AG10803 (cell line): ENCODE data around the gene TBX1.

Source experiments
- DNase-seq: peaks from one replicate; pipeline ENCODE4 v3.0.0; 2010; ENCODE audit warnings: low read depth
- H3K4me3 ChIP-seq: 2 replicates; pipeline ENCODE4 v1.5.1; 2011; ENCODE audit warnings: mild to moderate bottlenecking, low read length, control low read depth
- TF ChIP-seq, protein P1 (sequence below): conservative IDR thresholded peaks from 2 replicates; pipeline ENCODE4 v1.5.1; 2011; ENCODE audit warnings: mild to moderate bottlenecking, low read length, control low read depth, inconsistent platforms

Gene TBX1

DNA sequence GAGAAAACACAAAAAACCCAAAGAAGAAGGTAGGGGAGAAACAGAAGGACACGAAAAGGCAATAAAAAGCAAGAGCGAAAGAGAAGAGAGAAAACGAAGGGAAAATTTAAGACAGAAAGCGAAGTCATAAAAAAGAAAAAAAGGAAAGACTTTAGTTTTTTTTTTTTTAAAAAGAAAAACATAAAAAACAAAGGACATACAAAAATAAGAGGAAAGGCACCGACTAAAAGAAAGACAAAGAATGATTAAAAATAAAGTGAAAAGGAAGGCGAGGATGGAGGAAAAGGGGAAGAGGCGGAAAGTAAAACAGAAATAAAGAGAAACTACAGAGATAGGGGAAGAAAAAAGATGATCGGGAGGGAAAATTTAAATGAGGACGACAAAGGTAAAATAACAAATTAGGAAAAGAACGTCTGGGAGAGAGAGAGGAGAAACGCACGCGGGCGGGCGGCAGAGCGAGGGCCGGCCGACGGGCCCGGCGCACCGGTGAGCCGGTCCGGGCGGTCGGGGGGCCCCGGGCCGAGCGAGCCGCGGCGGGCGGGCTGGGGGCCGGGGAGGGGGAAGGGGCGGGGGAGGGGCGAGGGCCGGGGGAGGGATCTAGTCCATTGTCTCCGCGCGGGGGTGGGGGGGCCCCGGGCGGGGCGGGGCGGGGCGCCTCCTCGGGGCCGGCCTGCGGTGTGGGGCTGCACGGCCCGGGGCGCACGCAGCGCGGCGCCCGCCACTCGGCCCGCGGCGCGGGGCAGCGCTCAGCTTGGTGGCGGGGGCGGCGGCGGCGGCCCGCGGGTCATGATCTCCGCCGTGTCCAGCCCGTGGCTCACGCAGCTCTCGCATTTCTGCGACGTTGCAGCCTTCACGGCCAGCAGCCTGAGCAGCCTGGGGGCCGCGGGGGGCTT, at the start of gene TBX1:
Gene TBX1 (plus strand): TSS at position 721 of the 893 bp plus-strand sequence. CDS start 66 bp downstream, at position 787.
- DNase-seq, result no peak
- peak within 1 kb of the TSS; percentile 74 for H3K4me3 ChIP-seq
- TF ChIP-seq, protein P1, sequence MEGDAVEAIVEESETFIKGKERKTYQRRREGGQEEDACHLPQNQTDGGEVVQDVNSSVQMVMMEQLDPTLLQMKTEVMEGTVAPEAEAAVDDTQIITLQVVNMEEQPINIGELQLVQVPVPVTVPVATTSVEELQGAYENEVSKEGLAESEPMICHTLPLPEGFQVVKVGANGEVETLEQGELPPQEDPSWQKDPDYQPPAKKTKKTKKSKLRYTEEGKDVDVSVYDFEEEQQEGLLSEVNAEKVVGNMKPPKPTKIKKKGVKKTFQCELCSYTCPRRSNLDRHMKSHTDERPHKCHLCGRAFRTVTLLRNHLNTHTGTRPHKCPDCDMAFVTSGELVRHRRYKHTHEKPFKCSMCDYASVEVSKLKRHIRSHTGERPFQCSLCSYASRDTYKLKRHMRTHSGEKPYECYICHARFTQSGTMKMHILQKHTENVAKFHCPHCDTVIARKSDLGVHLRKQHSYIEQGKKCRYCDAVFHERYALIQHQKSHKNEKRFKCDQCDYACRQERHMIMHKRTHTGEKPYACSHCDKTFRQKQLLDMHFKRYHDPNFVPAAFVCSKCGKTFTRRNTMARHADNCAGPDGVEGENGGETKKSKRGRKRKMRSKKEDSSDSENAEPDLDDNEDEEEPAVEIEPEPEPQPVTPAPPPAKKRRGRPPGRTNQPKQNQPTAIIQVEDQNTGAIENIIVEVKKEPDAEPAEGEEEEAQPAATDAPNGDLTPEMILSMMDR, result no peak

DNA sequence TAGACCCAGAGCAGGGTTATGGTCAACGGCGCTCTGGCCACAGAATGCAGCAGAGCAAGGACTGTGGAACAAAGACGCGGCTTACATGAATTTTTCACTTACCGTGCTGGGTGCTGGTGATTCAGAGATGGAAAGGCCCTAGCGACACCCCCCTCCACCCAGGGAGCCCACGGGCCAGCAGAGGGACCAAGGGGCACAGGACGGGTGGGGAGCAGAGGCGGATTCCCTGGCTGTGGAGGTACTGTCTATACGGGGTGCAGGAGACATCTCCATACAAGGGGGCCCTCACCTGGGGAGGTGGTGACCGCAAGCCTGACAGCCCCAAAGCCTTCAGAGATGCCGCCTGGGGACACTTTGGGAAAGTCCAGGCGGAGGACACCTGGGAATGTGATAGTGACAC, 47.3 kb upstream of the TBX1 start:
- TF ChIP-seq, protein P1, result no peak
- no peak for DNase-seq
- H3K4me3 ChIP-seq, result no peak overlapping the region

DNA sequence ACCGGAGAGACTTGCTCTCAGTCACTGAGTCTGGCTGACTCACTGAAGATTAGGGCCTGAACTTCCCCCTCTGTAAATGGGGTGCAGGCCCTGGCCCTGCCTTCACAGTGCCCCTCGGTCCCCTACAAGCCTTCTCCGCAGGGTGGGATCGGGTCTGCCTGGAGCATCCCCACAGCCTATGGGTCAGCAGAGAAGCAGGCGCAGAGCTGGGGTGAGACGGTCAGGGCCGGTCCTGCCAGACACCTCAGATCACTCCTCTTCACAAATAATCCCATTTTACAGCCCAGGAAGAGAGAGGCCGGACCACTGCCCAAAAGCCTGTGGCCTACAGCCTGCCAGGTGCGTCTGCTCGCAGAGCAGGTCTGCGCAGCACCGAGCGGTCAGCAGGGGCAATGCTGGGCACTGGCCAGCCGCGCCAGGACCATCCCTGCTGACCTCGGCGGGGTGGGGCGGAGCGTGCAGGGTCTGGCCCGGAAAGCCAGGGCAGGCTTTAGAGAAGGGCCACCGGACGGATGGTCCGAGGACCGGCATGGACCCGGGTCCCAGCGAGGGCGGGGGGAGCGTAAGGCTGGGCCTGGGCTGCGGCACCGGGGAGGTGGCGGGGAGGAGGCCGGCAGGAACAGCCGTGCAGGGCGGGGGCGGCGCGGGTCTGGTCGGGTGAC, 46.8 kb upstream of the TBX1 start:
- H3K4me3 ChIP-seq, result peak overlapping the region; percentile 54
- no peak for DNase-seq
- TF ChIP-seq, protein P1, result no peak

DNA sequence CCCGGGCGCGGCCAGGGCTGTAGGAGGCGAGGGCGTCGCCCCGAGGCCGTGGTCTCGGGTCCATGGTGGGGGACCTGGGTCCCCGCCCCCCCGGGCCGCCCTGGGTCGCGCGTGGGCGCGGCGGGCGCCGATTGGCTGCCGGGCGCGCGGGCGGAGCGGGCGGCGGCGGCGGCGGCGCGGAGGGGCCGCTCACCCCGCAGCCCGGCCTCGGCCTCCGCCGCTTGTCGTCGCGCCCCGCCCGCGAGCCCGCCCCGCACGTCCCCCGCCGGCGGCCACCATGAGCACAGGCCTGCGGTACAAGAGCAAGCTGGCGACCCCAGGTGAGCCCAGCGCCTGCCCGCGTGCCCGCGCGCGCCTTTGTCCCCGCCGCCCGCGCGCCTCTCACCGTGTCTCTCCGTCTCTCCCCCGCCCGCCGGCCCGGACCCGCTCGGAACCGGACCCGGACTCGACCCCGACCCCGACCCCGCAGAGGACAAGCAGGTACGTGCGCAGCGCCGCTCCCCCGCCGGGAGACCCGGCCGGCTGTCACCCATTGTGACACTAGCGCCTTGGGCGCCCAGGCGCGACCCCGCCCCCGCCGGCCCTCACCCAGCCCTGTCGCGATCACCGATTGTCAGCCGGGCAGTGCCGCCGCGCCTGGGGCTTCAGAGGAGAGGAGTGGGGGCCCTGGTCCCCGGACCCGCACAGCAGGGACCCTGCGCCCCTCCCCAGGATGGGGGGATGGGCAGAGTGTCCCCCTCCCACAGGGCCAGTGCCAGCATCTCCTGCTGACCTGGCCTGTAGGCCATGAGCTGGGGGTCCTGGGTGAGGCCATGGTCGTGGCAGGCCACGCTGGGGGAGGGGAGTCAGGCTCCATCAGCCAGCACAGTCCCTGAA, 46.0 kb upstream of the TBX1 start, which contains the start of gene SEPTIN5:
Gene SEPTIN5 (plus strand): TSS at position 192 of the 876 bp plus-strand sequence. CDS start 86 bp downstream, at position 278.
- TF ChIP-seq, protein P1, result no peak
- DNase-seq, result no peak
- H3K4me3 ChIP-seq, result peak within 1 kb of the TSS; percentile 54

DNA sequence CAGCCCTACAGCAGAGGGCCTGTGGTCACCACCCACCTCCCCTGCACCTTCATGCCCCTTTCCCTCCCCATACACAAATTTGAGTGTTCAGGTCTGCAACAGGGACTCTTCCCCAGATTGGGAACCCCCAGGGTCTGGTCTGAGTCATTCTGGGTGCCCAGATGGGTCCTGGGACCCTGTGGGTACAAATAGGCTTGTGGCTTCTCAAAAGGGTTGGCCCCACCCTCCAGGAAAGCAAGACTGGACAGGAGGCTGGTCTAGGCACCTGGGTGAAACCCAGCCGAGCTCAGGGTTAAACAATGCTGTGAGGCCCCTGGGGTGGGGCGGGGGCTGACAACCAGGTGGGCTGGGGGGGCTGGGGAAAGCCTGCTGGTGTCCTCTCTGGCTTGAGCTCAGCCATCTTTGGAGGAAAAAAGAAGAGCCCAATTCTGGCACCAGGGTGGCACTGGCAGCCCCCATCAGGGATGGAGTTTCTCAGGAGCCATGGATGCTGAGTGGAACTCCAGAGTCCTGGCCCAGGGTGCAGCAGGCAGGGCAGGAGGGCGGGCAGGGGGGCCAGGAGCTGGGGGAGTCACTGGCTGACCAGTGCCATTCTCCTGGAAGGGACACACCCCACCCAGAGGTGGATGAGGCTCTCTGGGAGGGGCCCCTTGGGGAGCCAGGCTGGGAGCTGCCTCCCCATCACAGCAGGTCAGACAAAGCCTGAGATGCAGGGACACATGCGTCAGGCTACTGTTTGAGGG, 45.2 kb upstream of the TBX1 start:
- DNase-seq, result no peak
- peak overlapping the region; percentile 50 for H3K4me3 ChIP-seq
- TF ChIP-seq, protein P1, result no peak
